GM12878 (cell line): ENCODE measurements around the gene RBBP4. TPM values are rescaled to one million over a fixed set of nuclear protein-coding genes. Genes with fewer than 3 reads are reported as not detected.
A peak's percentile ranks its signal among the peaks of the same experiment; 100 is the strongest.

ENCODE experiments used
- BHLHE40 ChIP-seq, 2 experiments: fragments of 450-650 bp in 1 of 2; IDR thresholded peaks; 2 replicates each; pipeline ENCODE4 v1.6.1; 2011 to 2017; ENCODE audit warnings: low read depth in 2 of 2, borderline replicate concordance in 1 of 2, improper control_type of control experiment in 1 of 2, low read length in 1 of 2, mild to moderate bottlenecking in 1 of 2
- CEBPB ChIP-seq, 2 experiments: fragments of 150-350 bp in 1 of 2; IDR thresholded peaks; 2 replicates each; pipeline ENCODE4 v1.6.1; 2012 to 2014; ENCODE audit warnings: low read depth in 2 of 2, low read length in 2 of 2, borderline replicate concordance in 1 of 2, inconsistent platforms in 1 of 2
- MYB ChIP-seq: fragments of 150-350 bp; IDR thresholded peaks from 2 replicates; pipeline ENCODE4 v1.6.1; 2014; ENCODE audit warnings: mild to moderate bottlenecking, low read depth, low read length, borderline replicate concordance
- NFYA ChIP-seq: IDR thresholded peaks from 2 replicates; pipeline ENCODE4 v1.6.1; 2011; ENCODE audit warnings: low read depth, mild to moderate bottlenecking, low read length, improper control_type of control experiment, borderline replicate concordance
- NR2F1 ChIP-seq: fragments of 450-650 bp; conservative IDR thresholded peaks from 2 replicates; pipeline ENCODE4 v1.6.1; 2017; ENCODE audit warnings: mild to moderate bottlenecking
- PAX5 ChIP-seq: IDR thresholded peaks from 2 replicates; pipeline ENCODE4 v1.6.1; 2011; ENCODE audit warnings: low read depth, low read length, borderline replicate concordance
- POLR2A ChIP-seq: IDR thresholded peaks from 2 replicates; pipeline ENCODE4 v1.6.1; 2011; ENCODE audit warnings: low read depth, mild to moderate bottlenecking, low read length
- POLR2AphosphoS2 ChIP-seq: IDR thresholded peaks from 2 replicates; pipeline ENCODE4 v1.6.1; 2011; ENCODE audit warnings: low read depth, mild to moderate bottlenecking, low read length, improper control_type of control experiment, moderate library complexity
- PRDM15 ChIP-seq: fragments of 450-650 bp; formaldehyde crosslinking; IDR thresholded peaks from 2 replicates; pipeline ENCODE4 v1.4.0; 2020; ENCODE audit warnings: mild to moderate bottlenecking, moderate library complexity
- RBBP5 ChIP-seq: fragments of 200-600 bp; sonication (generic); conservative IDR thresholded peaks from 2 replicates; pipeline ENCODE4 v1.6.1; 2016
- RUNX3 ChIP-seq: IDR thresholded peaks from 2 replicates; pipeline ENCODE4 v1.6.1; 2012; ENCODE audit warnings: low read length, inconsistent platforms
- SMC3 ChIP-seq: IDR thresholded peaks from 2 replicates; pipeline ENCODE4 v1.6.1; 2011; ENCODE audit warnings: low read length, improper control_type of control experiment, borderline replicate concordance
- SRF ChIP-seq, 2 experiments: IDR thresholded peaks; 2 replicates each; pipeline ENCODE4 v1.6.1; 2011; ENCODE audit warnings: low read depth in 2 of 2, low read length in 2 of 2, mild to moderate bottlenecking in 1 of 2, moderate library complexity in 1 of 2
- SUPT20H ChIP-seq: IDR thresholded peaks from 2 replicates; pipeline ENCODE4 v1.6.1; 2011; ENCODE audit warnings: low read depth, mild to moderate bottlenecking, low read length, moderate library complexity, borderline replicate concordance; ENCODE audit not compliant: control insufficient read depth
- USF2 ChIP-seq: IDR thresholded peaks from 2 replicates; pipeline ENCODE4 v1.6.1; 2011; ENCODE audit warnings: low read depth, low read length, improper control_type of control experiment, borderline replicate concordance
- ZBTB33 ChIP-seq: fragments of 450-650 bp; IDR thresholded peaks from 2 replicates; pipeline ENCODE4 v1.6.1; 2017; ENCODE audit warnings: mild to moderate bottlenecking
- ZNF207 ChIP-seq: fragments of 450-650 bp; IDR thresholded peaks from 2 replicates; pipeline ENCODE4 v1.6.1; 2014; ENCODE audit warnings: antibody characterized with exemption, mild to moderate bottlenecking, borderline replicate concordance
- polyA plus RNA-seq, 11 experiments: library from polyadenylated mRNA; depleted of rRNA in 4 of 11; unstranded in 6 of 11; stranded (reverse) in 5 of 11; fragments of >200 nt; fragmentation: Nextera tagmentation in 4 of 11; fragmentation: Illumina TruSeq in 1 of 11; extraction: Ambion mirVana in 4 of 11; extraction: Trizol in 1 of 11; gene quantifications; 1 replicate in 1 of 11; 2 replicates in 10 of 11; pipeline versions ENCODE4 v1.2.1 to v1.2.3, GENCODE V29; 2011 to 2016; ENCODE audit warnings: inconsistent platforms in 2 of 11, missing spikeins in 2 of 11, low read depth in 1 of 11
- total RNA-seq, 4 experiments: library from RNA; depleted of rRNA in 3 of 4; stranded (reverse); fragments of >200 nt in 3 of 4; fragmentation: Illumina TruSeq in 1 of 4; extraction: Trizol in 1 of 4; gene quantifications; 2 replicates each; pipeline versions ENCODE4 v1.2.1 to v1.2.3, GENCODE V29; 2013 to 2021
- TF ChIP-seq, protein P1 (sequence below): IDR thresholded peaks from 2 replicates; pipeline ENCODE4 v1.6.1; 2012; ENCODE audit warnings: low read depth, low read length, improper control_type of control experiment
- TF ChIP-seq, protein P2 (sequence below): IDR thresholded peaks from 2 replicates; pipeline ENCODE4 v1.6.1; 2011; ENCODE audit warnings: borderline replicate concordance, low read depth, mild to moderate bottlenecking, moderate library complexity, low read length; ENCODE audit not compliant: insufficient read depth, poor library complexity, severe bottlenecking
- TF ChIP-seq, protein P3 (sequence below): IDR thresholded peaks from 2 replicates; pipeline ENCODE4 v1.6.1; 2012; ENCODE audit warnings: low read length, inconsistent platforms

The RBBP4 gene
- total and polyA plus RNA-seq, 10 of the 15 experiments (the other 5 are each of a cell fraction or from before 2014, with no cell fraction given): 120 to 357 (median 231) TPM

- no peak for TF ChIP-seq ZNF207
- TF ChIP-seq BHLHE40 (IDR thresholded peaks at IDR 0.05; ENCODE audit: borderline replicate concordance in 1 of 2, low read depth in 2 of 2, low read length in 1 of 2): 0 out of 4 replicates have a peak, but pooled peaks of 1 of the 2 experiments have one; percentile 23
- TF ChIP-seq, protein P1, sequence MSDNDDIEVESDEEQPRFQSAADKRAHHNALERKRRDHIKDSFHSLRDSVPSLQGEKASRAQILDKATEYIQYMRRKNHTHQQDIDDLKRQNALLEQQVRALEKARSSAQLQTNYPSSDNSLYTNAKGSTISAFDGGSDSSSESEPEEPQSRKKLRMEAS: peak; percentile 63; the same call in 1 of the 2 replicates
- no peak for TF ChIP-seq RBBP5
- TF ChIP-seq ZBTB33: no peak
- no peak for TF ChIP-seq PAX5
- no peak for TF ChIP-seq SRF (IDR thresholded peaks at IDR 0.05; ENCODE audit: low read depth in 2 of 2, low read length in 2 of 2)
- TF ChIP-seq PRDM15 (CRISPR knock-in tag): no peak
- TF ChIP-seq, protein P2, sequence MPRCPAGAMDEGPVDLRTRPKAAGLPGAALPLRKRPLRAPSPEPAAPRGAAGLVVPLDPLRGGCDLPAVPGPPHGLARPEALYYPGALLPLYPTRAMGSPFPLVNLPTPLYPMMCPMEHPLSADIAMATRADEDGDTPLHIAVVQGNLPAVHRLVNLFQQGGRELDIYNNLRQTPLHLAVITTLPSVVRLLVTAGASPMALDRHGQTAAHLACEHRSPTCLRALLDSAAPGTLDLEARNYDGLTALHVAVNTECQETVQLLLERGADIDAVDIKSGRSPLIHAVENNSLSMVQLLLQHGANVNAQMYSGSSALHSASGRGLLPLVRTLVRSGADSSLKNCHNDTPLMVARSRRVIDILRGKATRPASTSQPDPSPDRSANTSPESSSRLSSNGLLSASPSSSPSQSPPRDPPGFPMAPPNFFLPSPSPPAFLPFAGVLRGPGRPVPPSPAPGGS: no peak
- TF ChIP-seq SMC3: no peak
- TF ChIP-seq, protein P3, sequence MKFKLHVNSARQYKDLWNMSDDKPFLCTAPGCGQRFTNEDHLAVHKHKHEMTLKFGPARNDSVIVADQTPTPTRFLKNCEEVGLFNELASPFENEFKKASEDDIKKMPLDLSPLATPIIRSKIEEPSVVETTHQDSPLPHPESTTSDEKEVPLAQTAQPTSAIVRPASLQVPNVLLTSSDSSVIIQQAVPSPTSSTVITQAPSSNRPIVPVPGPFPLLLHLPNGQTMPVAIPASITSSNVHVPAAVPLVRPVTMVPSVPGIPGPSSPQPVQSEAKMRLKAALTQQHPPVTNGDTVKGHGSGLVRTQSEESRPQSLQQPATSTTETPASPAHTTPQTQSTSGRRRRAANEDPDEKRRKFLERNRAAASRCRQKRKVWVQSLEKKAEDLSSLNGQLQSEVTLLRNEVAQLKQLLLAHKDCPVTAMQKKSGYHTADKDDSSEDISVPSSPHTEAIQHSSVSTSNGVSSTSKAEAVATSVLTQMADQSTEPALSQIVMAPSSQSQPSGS: no peak
- TF ChIP-seq CEBPB (IDR thresholded peaks at IDR 0.05; ENCODE audit: borderline replicate concordance in 1 of 2, low read depth in 2 of 2, low read length in 2 of 2): no peak
- TF ChIP-seq POLR2AphosphoS2: no peak
- TF ChIP-seq USF2: no peak
- TF ChIP-seq MYB: no peak
- peak; percentile 31; the same call in 1 of the 2 replicates for TF ChIP-seq POLR2A
- no peak for TF ChIP-seq NFYA
- no peak for TF ChIP-seq SUPT20H
- 0 out of 2 replicates have a peak, but pooled peaks have one; percentile 2 for TF ChIP-seq NR2F1
- no peak; the same call in 1 of the 2 replicates for TF ChIP-seq RUNX3
Observed at GRCh38 chr1:32651461-32652073, 559 bp downstream of the RBBP4 start (continued).
